Neutrophil (primary cell): Measurements from ENCODE around the gene ICOSLG.

Source experiments
- H3K27ac ChIP-seq: fragments of 200-600 bp; sonication (generic); 2 replicates; pipeline ENCODE4 v1.5.1; 2016; ENCODE audit warnings: mild to moderate bottlenecking, moderate library complexity
- H3K27me3 ChIP-seq: fragments of 200-600 bp; sonication (generic); 2 replicates; pipeline ENCODE4 v1.6.0; 2016; ENCODE audit warnings: mild to moderate bottlenecking
- H3K36me3 ChIP-seq: fragments of 200-600 bp; sonication (generic); 2 replicates; pipeline ENCODE4 v1.5.1; 2017
- H3K4me1 ChIP-seq, 2 experiments: fragments of 200-600 bp in 1 of 2; sonication (generic) in 1 of 2; 1 replicate in 1 of 2; 2 replicates in 1 of 2; pipeline versions ENCODE4 v1.5.1 to v1.6.1; 2013 to 2016; ENCODE audit warnings: low read depth in 1 of 2, low read length in 1 of 2, mild to moderate bottlenecking in 1 of 2, moderate library complexity in 1 of 2; ENCODE audit not compliant: control insufficient read depth in 1 of 2, insufficient read depth in 1 of 2
- H3K4me3 ChIP-seq, 2 experiments: fragments of 200-600 bp in 1 of 2; sonication (generic) in 1 of 2; 1 replicate in 1 of 2; 2 replicates in 1 of 2; pipeline ENCODE4 v1.5.1; 2013 to 2016; ENCODE audit warnings: low read depth in 1 of 2, low read length in 1 of 2, mild to moderate bottlenecking in 1 of 2, moderate library complexity in 1 of 2
- H3K9me3 ChIP-seq: fragments of 200-600 bp; sonication (generic); 2 replicates; pipeline ENCODE4 v1.5.1; 2016
- CTCF ChIP-seq: fragments of 200-600 bp; sonication (generic); IDR thresholded peaks from 2 replicates; pipeline ENCODE4 v1.5.1; 2016; ENCODE audit warnings: antibody characterized with exemption

ICOSLG gene

DNA sequence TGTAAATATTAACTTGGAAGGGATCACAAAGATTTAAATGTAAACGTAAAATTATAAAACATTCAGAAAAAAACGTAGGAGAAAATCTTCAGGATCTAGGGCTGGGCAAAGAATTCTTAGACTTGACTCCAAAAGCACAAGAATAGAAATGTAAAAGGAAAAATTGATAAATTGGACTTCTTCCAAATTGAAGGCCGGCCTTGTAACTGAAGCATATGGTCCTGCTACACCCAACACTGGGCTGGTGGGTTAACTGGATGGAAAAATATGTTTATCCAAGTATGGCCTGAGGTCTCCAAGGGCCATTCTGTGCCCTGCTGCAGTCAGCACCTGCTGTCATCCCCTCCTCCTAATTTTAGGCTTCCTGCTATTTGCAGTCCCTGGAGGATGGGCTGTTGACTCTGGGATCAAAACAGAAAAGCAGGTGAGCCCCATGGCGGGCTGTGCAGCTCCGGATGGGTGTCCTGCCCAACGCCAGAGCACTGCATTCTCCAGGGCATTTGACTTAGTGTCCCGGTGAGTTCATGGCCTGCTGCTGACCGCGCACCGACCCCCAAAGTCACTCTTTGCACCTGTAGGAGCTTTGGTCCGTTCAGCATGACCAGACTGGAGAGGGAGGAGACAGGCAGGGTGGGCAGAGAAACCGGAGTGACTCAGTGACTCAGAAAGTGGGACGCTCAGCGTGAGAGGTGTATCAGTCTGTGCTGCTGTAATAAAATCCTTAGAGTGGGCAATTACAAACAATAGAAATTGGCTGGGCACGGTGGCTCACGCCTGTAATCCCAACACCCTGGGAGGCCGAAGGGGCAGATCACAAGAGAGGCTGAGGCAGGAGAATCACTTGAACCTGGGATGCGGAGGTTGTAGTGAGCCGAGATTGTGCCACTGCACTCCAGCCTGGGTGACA, 38.9 kb upstream of the ICOSLG start:
- Histone ChIP-seq H3K4me1 (no peaks in the 10 kb centered on the region), H3K27me3 (peaks cover 14% of the 10 kb centered on the region), H3K9me3 (no peaks in the 10 kb centered on the region), H3K36me3 (no peaks in the 10 kb centered on the region), H3K27ac (no peak overlapping the region), H3K4me3 (no peak overlapping the region)
- no peak for TF ChIP-seq CTCF

DNA sequence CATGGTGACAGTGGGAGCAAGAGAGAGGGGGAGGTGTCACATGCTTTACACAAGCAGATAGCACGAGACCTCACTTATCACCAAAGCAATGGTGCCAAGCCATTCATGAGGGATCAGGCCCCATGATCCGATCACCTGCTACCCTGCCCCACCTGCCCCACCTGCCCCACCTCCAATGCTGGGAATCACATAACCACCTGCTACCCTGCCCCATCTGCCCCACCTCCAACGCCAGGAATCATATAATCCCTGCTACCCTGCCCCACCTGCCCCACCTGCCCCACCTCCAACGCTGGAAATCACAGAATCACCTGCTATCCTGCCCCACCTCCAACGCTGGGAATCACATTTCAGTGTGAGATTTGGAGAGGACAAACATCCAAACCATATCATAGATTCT, 34.3 kb upstream of the ICOSLG start:
- no peak for TF ChIP-seq CTCF
- Histone ChIP-seq H3K27ac (no peak overlapping the region), H3K4me1 (no peaks in the 10 kb centered on the region), H3K9me3 (no peaks in the 10 kb centered on the region), H3K27me3 (no peaks in the 10 kb centered on the region), H3K4me3 (no peak overlapping the region), H3K36me3 (no peaks in the 10 kb centered on the region)

GRCh38 chr21:44273046-44273445, 32.3 kb upstream of the ICOSLG start:
- H3K4me3 ChIP-seq: no peak overlapping the region
- no peaks in the 10 kb centered on the region for H3K4me1 ChIP-seq
- no peak for TF ChIP-seq CTCF
- no peaks in the 10 kb centered on the region for H3K36me3 ChIP-seq
- no peaks in the 10 kb centered on the region for H3K27me3 ChIP-seq
- H3K27ac ChIP-seq: no peak overlapping the region
- H3K9me3 ChIP-seq: no peaks in the 10 kb centered on the region

DNA sequence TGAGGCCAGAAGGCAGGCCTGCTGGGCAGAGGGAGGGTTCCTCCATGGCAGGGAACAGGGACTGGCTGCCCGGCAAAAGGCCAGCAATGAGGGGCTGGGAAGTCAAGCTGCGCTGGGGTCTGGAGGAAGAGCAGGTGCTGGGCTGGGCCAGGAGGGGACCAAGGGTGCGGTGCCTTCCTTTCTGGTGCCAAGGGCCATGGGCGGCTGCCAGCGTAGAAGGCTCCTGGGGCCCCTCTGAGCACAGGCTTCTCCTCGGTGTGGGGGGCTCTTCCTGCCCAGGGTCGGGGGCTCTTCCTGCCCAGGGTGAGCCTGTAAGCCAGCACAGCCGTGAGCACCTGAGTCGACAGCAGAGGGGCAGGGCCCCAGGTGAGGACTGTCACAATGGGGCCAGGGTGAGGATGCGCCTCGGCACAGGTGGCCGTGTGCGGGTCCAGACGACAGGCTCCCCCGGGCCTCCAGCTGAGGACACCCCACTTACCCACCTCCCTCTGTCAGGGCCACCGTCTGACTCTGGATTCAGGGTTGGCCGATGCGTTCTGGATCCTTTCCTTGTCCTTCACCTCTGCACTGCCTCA, 31.6 kb upstream of the ICOSLG start:
- H3K4me3 ChIP-seq: no peak overlapping the region
- no peak for TF ChIP-seq CTCF
- H3K36me3 ChIP-seq: no peaks in the 10 kb centered on the region
- H3K27ac ChIP-seq: no peak overlapping the region
- H3K4me1 ChIP-seq: no peaks in the 10 kb centered on the region
- no peaks in the 10 kb centered on the region for H3K27me3 ChIP-seq
- H3K9me3 ChIP-seq: no peaks in the 10 kb centered on the region

- H3K9me3 ChIP-seq: no peaks in the 10 kb centered on the region
- no peak overlapping the region for H3K27ac ChIP-seq
- TF ChIP-seq CTCF: no peak
- no peaks in the 10 kb centered on the region for H3K36me3 ChIP-seq
- no peak overlapping the region for H3K4me3 ChIP-seq
- H3K4me1 ChIP-seq: no peaks in the 10 kb centered on the region
- no peaks in the 10 kb centered on the region for H3K27me3 ChIP-seq
Observed at GRCh38 chr21:44271558-44272283, 31.0 kb upstream of the ICOSLG start.
